NCI-H1048 (cell line): Measurements from ENCODE around the gene NOP9.
A peak's percentile ranks its signal among the peaks of the same experiment; 100 is the strongest.

Experiments
- DNase-seq: peaks from one replicate; lab custom pipeline; 2025; lab: John Stamatoyannopoulos, UW

The NOP9 gene, protein sequence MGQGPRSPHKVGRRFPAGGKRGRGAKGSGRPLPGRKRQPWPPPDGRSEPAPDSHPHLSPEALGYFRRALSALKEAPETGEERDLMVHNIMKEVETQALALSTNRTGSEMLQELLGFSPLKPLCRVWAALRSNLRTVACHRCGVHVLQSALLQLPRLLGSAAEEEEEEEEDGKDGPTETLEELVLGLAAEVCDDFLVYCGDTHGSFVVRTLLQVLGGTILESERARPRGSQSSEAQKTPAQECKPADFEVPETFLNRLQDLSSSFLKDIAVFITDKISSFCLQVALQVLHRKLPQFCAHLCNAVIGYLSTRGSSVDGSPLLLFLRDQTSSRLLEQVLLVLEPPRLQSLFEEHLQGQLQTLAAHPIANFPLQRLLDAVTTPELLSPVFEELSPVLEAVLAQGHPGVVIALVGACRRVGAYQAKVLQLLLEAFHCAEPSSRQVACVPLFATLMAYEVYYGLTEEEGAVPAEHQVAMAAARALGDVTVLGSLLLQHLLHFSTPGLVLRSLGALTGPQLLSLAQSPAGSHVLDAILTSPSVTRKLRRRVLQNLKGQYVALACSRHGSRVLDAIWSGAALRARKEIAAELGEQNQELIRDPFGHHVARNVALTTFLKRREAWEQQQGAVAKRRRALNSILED

DNA sequence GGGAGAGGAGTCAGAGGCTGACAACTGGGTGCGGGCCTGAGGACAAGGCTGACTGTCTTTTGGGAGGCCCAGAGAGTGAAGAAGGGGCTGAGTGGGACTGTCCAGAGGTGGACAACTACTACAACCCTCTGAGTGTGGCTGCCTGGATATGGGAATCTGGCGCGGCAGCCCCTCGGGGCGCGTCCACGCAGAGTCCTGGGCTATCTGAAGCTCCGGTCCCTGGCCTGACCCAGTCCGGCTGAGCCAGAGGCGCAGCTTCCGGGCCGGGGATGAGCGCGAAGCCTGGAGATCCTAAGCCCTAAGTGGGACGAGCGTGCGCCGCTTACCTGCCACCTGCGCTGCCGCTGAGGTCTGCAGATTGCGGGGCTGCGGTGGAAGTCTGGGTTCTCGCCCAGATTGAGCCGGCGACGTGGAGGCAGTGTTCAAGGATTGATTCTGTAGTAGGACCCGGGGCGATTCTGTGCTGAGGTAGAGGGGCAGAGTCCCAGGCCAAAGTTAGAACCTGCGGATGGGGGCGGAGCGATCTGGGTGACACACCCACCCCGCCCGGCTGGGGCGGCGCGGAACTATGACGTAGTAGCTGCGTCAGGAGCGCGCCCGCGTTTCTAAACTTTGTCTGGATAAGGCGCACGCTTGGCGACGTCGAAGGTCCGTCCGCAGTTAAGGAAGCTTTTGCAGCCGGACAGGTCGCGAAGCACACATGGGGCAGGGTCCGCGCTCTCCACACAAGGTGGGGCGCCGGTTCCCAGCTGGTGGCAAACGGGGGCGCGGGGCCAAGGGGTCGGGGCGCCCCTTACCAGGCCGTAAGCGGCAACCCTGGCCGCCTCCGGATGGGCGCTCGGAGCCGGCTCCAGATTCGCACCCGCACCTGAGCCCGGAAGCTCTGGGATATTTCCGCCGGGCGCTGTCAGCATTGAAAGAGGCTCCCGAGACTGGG is at the start of gene NOP9, which contains the start of gene DHRS1:
Gene NOP9, plus strand, starts transcription at position 596 of the 937 bp plus-strand sequence. Its CDS starts 105 bp downstream, at position 701.
Gene DHRS1, minus strand, starts transcription at position 526 of the 937 bp plus-strand sequence. CDS start 674 bp downstream, outside the sequence.
- DNase-seq: peak; percentile 78

DNA sequence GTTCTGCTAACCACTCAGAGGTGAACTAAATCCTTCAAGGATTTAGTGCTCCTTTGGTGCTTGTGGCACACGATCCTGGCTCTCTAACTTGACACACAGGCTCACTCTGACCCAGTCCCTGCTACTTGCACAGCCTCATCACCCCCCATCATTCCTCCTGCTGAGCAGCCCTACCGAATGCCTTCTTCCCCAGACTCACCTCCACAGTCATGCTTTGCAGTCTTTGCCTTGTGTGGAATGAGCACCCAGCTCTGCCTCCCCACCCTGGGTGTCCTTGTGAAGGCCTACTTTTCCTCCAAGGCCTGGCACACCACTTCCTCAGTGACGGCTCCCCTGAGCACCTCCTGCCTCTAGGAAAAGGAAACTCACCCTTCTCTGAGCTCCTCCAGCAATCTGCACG is 49.3 kb upstream of the NOP9 start:
- no peak for DNase-seq

DNA sequence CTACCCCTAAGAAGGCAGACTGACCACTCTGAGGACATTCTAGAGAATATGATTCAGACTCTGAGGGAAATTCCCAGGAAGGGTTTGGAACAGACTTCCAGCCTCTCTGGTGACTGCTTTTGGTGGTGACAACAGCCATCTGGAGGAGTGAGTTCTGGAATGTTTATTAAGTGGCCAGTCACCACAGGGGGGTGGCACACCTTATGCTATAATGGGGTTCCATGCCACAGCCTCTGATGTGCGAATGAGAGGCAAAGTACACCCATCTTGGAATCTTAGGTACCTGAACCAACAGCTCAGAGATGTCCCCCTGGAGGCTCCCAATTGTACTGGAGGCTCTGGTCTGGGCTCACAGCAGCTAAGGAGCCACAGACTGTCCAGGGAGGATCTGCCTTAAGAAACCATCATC is 47.8 kb upstream of the NOP9 start:
- DNase-seq: no peak

DNA sequence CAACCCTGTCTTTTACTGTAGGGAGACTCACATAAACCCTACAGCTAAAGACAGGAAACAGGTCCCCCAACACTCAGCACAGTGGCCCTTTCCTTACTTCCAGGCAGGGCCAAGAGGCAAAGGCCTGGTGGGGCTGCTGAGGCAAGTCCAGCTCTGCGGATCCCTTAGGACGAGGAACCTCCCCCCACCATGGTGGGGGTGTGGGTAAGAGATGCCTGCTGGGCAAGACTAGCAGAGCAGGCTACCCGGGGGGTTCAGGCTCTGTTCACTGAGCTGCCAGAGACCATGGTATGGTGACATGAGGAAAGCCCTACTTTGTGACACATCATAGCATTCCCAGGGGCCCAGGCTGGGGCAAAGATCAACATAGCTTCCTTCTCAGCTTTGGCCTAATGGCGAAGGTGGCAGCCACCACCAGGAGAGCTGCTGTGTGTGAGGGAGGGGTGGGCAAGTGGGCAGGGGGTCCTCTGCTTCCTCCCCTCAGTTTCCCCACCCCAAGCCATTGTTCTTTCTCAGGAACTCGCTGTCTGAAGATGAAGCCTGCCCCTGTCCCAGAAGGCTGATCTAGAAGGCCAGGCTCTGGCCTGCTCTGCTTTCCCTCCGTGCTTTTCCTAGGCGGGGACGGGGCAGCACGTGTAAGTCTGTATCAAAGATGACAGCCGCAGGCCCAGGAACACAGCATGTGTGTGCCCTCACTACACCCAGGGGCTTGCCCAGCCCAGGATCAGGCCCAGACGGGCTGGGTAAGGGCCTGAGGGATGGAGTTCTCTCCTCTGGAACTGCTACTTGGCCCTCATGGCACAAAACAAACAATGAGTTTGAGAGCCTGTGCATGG is 47.1 kb upstream of the NOP9 start:
- DNase-seq: no peak

DNA sequence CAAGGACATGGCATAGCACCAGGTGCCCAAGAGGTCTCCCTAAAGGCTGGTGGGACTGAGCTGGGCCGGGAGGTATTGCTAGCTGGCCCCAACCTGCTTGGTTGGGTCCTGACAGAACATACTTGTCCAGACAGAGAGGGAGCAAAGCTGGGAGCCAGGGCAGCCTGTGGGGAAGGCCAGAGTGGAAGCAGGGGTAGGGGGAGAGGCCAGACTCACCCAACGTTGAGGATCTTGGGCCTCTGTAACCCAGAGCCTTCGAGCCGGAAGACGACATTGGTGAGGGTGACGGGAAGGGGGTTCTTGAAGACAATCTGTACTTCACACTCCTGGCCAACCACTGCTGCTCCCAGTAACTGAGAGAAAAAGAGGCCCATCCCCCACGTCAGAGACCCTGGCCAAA is 45.7 kb upstream of the NOP9 start:
- DNase-seq: no peak

DNA sequence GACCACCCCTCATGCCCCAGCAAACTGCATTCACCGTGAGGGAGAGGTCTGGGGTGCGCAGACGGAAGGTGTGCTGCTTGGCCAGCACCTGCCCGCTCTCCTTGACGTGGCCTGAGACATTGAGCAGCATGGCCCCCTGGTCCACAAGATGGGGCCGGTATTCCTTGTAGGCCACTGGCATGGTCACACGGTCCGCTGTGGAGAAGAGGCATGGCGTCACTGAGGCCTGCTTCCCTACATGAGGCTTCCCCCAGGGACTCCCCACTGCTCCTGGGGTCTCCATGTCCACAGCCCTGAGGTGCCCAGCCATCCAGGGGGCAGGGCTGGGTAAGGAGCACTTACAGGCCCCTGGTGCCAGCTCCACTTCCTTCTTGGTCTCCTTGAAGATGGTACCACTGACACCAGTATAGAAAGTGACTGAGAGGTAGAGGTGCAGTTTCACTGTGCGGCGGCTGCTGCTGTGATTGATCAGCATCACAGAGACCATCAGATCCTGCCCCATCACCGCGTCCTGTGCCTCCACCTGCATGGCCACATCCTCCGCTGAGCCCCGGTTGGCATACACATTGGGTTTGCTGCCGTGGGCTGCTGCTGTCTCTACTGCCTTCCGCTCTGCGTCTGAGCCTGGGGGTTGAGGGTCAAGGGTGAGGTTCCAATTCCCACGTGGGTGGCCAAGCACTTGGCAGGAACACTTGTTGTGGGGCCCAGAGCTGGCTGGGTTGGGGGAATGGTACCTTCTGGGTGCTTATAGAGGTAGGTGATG is 44.8 kb upstream of the NOP9 start:
- no peak for DNase-seq

DNA sequence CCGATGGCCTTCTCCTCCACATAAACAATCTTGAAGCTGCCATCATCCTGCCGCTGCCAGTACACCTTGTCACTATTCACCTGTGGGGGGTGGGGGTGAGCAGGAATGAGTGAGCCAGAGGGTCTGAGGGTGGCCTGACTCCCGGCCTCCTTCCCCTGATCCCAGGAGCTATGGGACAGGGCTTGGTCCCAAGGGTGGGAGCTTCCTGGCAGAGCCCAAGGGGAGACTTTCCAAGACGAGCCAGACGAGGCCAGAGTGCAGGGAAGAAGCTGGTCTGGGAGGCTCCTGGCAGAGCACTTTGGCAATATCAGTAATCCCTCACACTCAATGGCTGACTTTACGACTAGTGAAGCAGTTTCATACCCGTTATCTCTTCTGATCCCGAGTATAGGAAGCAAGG is 44.2 kb upstream of the NOP9 start:
- DNase-seq: no peak

DNA sequence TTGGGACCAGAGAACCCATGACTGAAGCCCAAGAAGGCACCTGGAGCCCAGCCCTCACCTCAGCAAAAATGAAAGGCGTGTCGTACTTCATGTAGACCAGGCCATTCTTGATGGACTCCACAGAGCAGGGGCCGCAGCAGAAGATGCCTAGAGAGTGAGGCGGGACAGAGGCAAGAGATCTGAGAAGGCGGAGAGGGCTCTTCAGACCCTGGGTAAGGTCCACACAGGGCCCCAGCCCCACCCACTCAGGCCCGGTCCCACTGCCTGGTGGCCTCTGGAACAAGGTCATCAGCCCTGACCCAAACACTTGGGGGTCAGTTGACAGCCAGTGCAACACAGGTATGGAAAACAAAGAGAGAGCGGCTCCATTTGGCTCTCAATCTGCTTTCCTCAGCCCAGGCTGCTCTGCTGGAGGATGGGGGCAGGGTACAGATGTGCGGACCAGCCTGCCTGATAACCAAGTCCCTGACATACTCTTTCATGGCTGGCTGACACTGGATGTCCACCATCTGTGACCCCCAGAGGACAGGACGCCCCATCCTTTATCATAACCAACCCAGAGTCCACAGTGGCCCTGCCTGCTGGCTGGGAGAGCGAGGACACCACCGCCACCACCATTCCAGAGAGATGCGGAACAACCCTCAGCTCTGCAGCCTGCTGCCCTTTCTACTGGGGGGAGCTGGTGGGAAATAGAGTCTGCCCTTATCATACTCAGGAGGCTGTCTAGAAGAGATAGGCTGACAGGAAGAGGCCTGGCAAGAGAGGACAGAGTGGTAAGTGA is 43.5 kb upstream of the NOP9 start:
- no peak for DNase-seq

DNA sequence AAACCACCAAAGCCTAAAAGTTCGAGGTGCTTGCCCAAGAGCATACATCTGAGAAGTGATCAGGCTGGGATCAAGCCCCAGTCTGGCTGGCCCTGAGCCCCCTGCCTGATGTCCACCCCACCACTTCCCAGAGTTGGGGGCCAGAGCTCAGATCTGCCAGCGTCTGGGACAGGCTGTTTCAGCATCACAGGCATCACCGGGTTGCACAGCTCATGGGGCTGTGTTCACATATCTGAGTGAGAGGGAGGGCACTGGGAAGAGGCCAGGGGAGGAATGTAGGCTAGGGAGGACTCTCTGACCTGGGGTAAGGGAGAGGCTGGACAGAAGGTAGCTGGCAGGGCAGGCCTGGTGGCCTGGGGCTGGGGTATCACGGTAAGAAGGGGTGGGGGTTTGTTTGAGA is 42.7 kb upstream of the NOP9 start:
- DNase-seq: no peak

DNA sequence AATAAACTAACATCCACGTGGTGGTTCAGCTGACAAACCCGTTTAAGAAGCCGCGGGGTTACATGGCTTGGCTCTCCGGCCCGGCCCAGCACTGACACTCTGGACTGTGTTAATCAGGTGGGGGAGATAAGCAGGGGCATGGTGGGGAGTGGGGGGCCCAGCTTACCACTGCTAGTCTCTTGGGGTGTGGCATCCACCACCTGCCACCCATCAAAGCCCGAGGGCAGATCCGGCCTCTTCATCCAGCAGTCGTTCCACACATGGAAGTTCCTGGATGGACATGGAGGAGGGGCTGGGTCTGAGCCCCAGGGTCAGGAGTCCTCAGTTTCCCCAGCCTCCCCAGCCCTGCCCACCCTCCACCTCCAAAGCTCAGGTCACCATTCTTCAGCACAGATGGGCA is 41.5 kb upstream of the NOP9 start:
- no peak for DNase-seq

DNA sequence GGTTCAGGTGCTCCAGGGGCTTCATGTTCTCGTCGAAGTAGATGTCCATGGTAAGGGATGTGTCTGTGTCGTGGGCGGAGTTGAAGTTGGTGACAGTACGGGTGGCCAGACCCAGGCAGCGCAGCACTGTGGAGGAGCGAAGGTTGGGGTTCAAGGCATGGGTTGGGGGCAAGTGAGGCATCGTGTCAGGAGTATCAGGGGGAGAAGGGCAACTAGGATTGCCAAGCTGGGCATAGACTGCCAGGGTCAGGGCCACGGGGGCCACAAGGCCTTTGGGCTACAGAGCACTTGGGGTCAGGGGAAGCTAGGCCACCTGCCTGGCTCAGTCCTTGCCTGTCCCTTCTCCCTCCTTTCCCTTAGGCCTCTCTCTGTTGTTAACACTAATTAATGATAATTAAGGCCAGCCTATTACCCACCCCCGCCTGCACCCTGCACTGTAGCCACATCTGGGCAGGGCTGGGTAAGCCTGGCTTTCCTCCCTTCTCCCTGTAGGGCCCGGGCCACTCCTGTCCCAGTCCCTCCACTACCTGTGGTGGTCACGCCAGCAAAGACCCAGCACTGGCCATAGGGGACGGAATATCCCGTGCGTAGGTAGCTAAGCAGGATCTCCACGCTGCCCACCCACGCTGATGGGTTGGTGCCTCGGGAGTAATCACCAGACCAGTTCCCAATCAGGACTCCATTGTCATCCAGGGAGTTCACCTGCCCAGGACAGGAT is 40.9 kb upstream of the NOP9 start:
- DNase-seq: no peak

DNA sequence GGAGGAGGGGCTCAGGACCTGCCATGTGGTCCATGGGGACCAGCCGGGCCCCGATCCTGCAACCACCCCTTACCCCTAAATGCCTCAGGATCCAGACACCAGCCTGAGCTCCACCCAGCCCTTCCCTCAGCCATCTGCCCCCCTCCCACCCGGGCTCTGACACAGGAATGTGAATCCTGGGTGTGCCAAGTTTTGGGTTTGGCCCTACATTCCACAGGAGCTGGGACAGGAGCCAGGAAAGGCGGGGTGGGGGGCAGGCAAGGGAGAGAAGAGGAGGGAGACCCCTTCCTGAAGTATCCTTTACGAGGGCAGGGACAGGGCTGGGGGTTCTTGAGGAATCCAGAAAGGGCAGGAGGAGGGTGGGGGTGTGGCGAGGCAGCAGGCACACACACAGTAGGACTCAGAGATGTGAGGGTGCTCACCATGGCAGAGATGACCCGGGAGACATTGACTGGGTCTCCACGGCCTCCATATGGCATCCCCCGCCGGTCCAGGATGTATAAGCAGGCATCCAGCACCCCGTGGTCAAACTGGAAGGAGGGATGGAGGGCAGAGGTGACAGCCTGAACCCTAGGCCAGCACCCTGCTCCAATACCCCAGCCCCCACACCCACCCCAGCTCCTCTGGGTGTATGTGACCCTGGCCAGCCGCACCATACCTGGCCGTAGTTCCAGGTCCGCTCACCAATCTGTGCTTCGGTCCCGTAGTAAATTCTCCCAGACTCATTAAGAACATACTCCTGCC is 40.2 kb upstream of the NOP9 start:
- no peak for DNase-seq

DNA sequence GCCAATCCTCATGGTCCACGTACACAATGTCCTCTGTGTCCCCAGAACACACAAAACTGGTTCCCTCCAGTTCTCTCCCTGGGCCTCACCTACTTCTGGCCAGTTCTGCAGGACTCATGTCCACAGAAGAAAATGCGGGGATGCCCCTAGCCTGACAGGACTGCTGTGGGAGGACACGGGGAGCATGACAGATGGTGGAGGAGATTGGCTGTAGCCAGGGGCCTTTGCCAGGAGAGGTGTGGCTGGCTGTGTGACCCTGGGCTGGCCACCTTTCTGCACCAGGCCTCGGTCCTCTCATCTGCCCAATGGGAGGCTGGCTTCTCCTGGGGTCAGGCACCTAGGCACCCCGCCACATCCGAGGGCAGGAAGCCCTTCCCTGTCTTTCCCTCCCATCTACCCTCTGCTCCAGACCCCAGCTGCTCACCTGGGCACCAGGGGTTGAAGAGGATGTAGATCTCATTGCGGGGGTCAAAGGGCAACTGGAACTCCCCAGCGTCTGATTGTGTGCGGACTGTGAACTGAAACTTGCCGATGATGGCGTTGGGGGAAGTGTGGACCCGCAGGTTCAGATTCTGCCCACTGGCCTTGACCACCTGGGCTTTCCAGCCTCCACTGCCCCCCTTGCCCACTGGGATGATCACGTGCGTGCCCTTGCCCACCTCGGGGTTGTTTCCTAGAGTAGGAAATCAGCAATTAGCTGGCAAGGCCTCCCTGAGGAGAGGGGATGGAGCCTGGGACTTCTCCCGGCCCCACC is 39.4 kb upstream of the NOP9 start:
- no peak for DNase-seq

DNA sequence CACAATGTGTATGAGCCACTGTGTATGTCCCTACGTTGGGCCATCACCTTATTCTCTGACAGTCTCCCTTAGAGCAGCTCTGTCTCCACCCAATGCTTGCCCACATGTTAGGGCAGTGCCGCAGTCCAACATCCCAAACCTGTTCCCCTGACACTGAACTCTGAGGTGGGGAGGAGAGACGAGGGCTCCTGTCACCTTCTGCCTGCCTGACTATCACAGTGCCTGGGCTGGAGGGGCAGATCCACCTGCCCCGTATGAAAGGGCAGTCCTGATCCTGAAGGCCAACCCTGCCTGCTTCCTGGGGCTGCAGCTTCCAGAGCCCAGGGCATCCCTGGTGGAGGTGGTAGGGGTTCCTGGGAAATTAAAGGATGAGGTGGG is 38.9 kb upstream of the NOP9 start:
- no peak for DNase-seq

DNA sequence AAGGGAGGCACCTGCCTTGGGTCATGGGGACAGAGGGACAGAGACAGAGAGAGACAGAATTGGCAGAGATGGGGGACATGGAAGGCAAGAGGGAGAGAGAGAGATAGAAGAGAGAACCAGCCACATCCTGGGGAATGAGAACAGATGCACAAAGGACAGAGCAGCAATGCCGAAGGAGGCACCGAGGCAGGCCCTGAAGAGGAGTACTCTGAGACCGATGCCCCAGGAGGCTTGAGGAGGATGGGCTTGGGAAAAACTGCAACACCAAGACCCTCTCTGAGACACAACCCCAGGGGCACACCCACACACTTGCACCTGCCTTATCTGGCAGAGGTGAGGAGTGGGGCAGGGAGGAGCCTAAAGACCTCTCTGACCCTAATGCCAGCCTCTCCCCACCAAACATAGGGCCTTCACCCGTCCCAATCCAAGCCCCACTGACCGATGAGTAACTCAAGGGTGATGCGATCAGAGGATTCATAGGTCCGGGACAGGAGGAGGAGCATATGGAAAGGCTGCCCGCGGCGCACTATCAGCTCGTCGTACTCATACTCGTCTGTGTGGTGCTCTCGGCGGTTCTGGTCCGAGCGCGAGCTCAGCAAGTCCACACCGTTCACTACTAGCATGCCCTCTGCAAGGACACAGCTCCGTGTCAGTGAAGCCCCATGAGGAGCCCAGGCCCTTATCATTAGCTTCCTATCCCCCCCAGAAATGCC is 38.2 kb upstream of the NOP9 start:
- DNase-seq: no peak

DNA sequence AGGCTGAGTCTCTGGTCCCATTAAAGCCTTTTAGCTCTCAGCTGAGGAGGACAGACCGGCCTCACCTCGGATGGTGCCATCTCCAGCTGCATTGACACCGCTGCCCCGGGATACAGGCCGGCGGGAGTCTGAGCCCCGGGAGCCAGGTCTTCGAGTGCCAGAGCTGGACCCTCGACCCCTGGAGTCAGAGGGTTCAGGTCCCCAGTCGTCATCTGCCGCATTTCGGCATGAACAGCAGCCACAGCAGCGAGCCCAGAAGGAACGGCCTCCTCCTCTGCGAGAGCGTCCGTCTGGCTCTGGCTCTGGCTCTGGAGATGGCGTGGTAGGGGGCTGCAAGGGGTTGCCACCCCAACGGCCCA is 37.7 kb upstream of the NOP9 start:
- no peak for DNase-seq
